HCT116 (cell line): ENCODE results near the gene PPP1R27. TPM values are rescaled to one million over a fixed set of nuclear protein-coding genes. Genes with fewer than 3 reads are reported as not detected.

Source experiments
- ATAC-seq: fragments of 200-7000 bp; cut with Tn5 transposase; 2 replicates; pipeline ENCODE4 v1.9.1; 2020; ENCODE audit warnings: mild to moderate bottlenecking, moderate library complexity
- BruUV-seq: library from RNA; stranded (reverse); fragments of 400-500 nt; replicated peaks from 2 replicates; lab custom pipeline; 2021; lab: Mats Ljungman, UMichigan
- CTCF ChIA-PET: fragments of 300-600 bp; sonication (Branson Sonifier 250); formaldehyde crosslinking; loops from one replicate; lab custom pipeline; 2021; ENCODE audit warnings: antibody characterized with exemption; lab: Charles Lee
- POLR2A ChIA-PET: fragments of 300-600, 350-600 bp; sonication (Branson Sonifier 250); formaldehyde crosslinking; loops from one replicate; lab custom pipeline; 2021; ENCODE audit warnings: antibody characterized with exemption; lab: Charles Lee
- RAD21 ChIA-PET, 2 experiments: fragments of 300-600 bp; sonication (Branson Sonifier 250); formaldehyde crosslinking; loops; one replicate each; lab custom pipeline; 2023; ENCODE audit warnings: low total read pairs in 2 of 2; ENCODE audit not compliant: uncharacterized antibody in 2 of 2, unreplicated experiment in 2 of 2, low non-redundant PET in 1 of 2; lab: Charles Lee
- DNase-seq: peaks from one replicate; pipeline ENCODE4 v3.0.0-alpha.2; 2010; ENCODE audit warnings: low read depth, low spot score
- H2AFZ ChIP-seq: fragments of 200-600 bp; shearing (Covaris generic), sonication (generic); 2 replicates; pipeline ENCODE4 v1.6.1; 2017; ENCODE audit warnings: low read depth, mixed run types, mixed read lengths, antibody characterized with exemption, low read length; ENCODE audit not compliant: poor library complexity, severe bottlenecking
- H3K27ac ChIP-seq: 2 replicates; pipeline ENCODE4 v1.5.1; 2012; ENCODE audit warnings: low read depth, low read length
- H3K27me3 ChIP-seq: fragments of 200-600 bp; sonication (generic); 2 replicates; pipeline ENCODE4 v1.6.1; 2016; ENCODE audit warnings: mixed run types, low read length, mixed read lengths; ENCODE audit not compliant: insufficient read depth
- H3K36me3 ChIP-seq, 2 experiments: fragments of 200-500 bp in 1 of 2; fragments of 200-600 bp in 1 of 2; sonication (Bioruptor generic) in 1 of 2; sonication (generic) in 1 of 2; 2 replicates each; pipeline versions ENCODE4 v1.5.1 to v1.6.1; 2014 to 2016; ENCODE audit warnings: low read length in 2 of 2, inconsistent platforms in 1 of 2, mixed read lengths in 1 of 2, mixed run types in 1 of 2; ENCODE audit not compliant: insufficient read depth in 2 of 2, control insufficient read depth in 1 of 2
- H3K4me1 ChIP-seq, 2 experiments: fragments of 200-600 bp in 1 of 2; sonication (generic) in 1 of 2; 2 replicates each; pipeline versions ENCODE4 v1.5.1 to v1.6.1; 2012 to 2017; ENCODE audit warnings: low read length in 2 of 2, inconsistent platforms in 1 of 2, mild to moderate bottlenecking in 1 of 2, mixed read lengths in 1 of 2, mixed run types in 1 of 2, moderate library complexity in 1 of 2; ENCODE audit not compliant: insufficient read depth in 2 of 2, control insufficient read depth in 1 of 2
- H3K4me2 ChIP-seq: fragments of 200-600 bp; sonication (generic); 2 replicates; pipeline ENCODE4 v1.6.1; 2017; ENCODE audit warnings: mixed run types, low read length, mixed read lengths
- H3K4me3 ChIP-seq, 2 experiments: fragments of 200-600 bp in 1 of 2; sonication (generic) in 1 of 2; replicated peaks in 1 of 2; 2 replicates each; pipeline ENCODE4 v1.5.1; 2011 to 2016; ENCODE audit warnings: low read length in 2 of 2, control low read depth in 1 of 2, low read depth in 1 of 2, mild to moderate bottlenecking in 1 of 2, mixed read lengths in 1 of 2, mixed run types in 1 of 2
- H3K79me2 ChIP-seq: fragments of 200-600 bp; sonication (generic); 2 replicates; pipeline ENCODE4 v1.6.1; 2017; ENCODE audit warnings: mild to moderate bottlenecking, mixed run types, low read length, moderate library complexity, mixed read lengths; ENCODE audit not compliant: insufficient read depth
- H3K9ac ChIP-seq: fragments of 200-600 bp; sonication (generic); 2 replicates; pipeline ENCODE4 v1.6.1; 2016; ENCODE audit warnings: low read length, mixed read lengths
- H3K9me2 ChIP-seq: fragments of 200-600 bp; sonication (generic), shearing (Covaris generic); 2 replicates; pipeline ENCODE4 v1.6.1; 2017; ENCODE audit warnings: mixed run types, mild to moderate bottlenecking, moderate library complexity; ENCODE audit not compliant: insufficient read depth
- H3K9me3 ChIP-seq, 2 experiments: fragments of 200-500 bp in 1 of 2; fragments of 200-600 bp in 1 of 2; sonication (Bioruptor generic) in 1 of 2; sonication (generic) in 1 of 2; 2 replicates each; pipeline ENCODE4 v1.6.1; 2014 to 2017; ENCODE audit warnings: low read length in 2 of 2, mixed read lengths in 2 of 2, inconsistent platforms in 1 of 2, low read depth in 1 of 2, mild to moderate bottlenecking in 1 of 2, mixed run types in 1 of 2, moderate library complexity in 1 of 2; ENCODE audit not compliant: control insufficient read depth in 1 of 2, insufficient read depth in 1 of 2
- H4K20me1 ChIP-seq: fragments of 200-600 bp; sonication (generic), shearing (Covaris generic); 2 replicates; pipeline ENCODE4 v1.6.1; 2017; ENCODE audit warnings: mixed run types, mild to moderate bottlenecking, moderate library complexity; ENCODE audit not compliant: insufficient read depth
- CBX3 ChIP-seq: IDR thresholded peaks from 2 replicates; pipeline ENCODE4 v1.6.1; 2012; ENCODE audit warnings: low read depth
- CEBPB ChIP-seq: IDR thresholded peaks from 2 replicates; pipeline ENCODE4 v1.6.1; 2012; ENCODE audit warnings: low read depth
- EGR1 ChIP-seq: IDR thresholded peaks from 2 replicates; pipeline ENCODE4 v1.6.1; 2012; ENCODE audit warnings: low read depth
- EZH2 ChIP-seq: fragments of 200-600 bp; sonication (generic); IDR thresholded peaks from 2 replicates; pipeline ENCODE4 v1.6.1; 2017; ENCODE audit warnings: antibody characterized with exemption, mixed run types
- EZH2phosphoT487 ChIP-seq: fragments of 200-600 bp; IDR thresholded peaks from 2 replicates; pipeline ENCODE4 v1.6.1; 2018; ENCODE audit warnings: antibody characterized with exemption, borderline replicate concordance
- JUND ChIP-seq: IDR thresholded peaks from 2 replicates; pipeline ENCODE4 v1.6.1; 2012
- POLR2AphosphoS5 ChIP-seq: IDR thresholded peaks from 2 replicates; pipeline ENCODE4 v1.6.1; 2011; ENCODE audit warnings: mild to moderate bottlenecking, low read depth, low read length, moderate library complexity
- SP1 ChIP-seq: IDR thresholded peaks from 2 replicates; pipeline ENCODE4 v1.6.1; 2012; ENCODE audit warnings: low read depth
- TCF7L2 ChIP-seq: IDR thresholded peaks from 2 replicates; pipeline ENCODE4 v1.7.0; 2011; ENCODE audit warnings: borderline replicate concordance, inconsistent platforms; ENCODE audit not compliant: insufficient read depth, insufficient read length; ENCODE audit errors: extremely low read depth
- intact Hi-C: fragments of 100-400 bp; cut with micrococcal nuclease; formaldehyde crosslinking; loops from 2 replicates; pipeline ENCODE4 v1.10.0; 2022
- total RNA-seq: library from RNA; stranded (reverse); gene quantifications from one replicate; pipeline ENCODE4 v1.2.1, GENCODE V29; 2021; ENCODE audit not compliant: unreplicated experiment
- TF ChIP-seq, protein P1 (sequence below): IDR thresholded peaks from 2 replicates; pipeline ENCODE4 v1.6.1; 2012
- TF ChIP-seq, protein P2 (sequence below): IDR thresholded peaks from 2 replicates; pipeline ENCODE4 v1.6.1; 2011; ENCODE audit warnings: mild to moderate bottlenecking, low read length, moderate library complexity; ENCODE audit not compliant: insufficient replicate concordance; ENCODE audit errors: extremely low read depth
- TF ChIP-seq, protein P3 (sequence below): IDR thresholded peaks from 2 replicates; pipeline ENCODE4 v1.6.1; 2012

Gene PPP1R27
- total RNA-seq, 1 experiment from 2014 or later = not detected

DNA sequence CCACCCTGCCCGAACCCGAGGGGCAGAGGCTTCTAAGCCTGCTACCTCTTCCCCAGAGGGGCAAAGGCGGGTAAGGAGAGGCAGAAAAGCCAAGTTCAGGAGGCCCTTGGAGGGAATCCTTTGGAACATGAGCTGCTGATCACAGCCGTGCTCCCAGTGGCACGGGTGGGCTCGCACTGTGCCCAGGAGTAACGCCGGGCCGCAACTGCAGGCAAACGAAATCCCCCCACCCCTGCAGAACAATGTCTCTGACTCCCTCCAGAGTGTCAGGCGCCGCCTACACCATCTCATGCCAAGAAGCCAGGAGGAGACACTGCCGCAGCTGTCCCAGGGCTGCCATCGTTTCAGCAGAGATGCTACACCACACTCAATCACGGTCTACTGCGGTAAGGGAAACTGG is 16.6 kb upstream of the PPP1R27 start:
- Histone ChIP-seq H3K79me2 (peaks cover 61% of the 10 kb centered on the region), H3K4me2 (no peak overlapping the region), H4K20me1 (no peaks in the 10 kb centered on the region), H3K27me3 (no peaks in the 10 kb centered on the region), H3K36me3 (peaks cover 66 to 72% of the 10 kb centered on the region in 2 experiments), H2AFZ (no peak overlapping the region), H3K9me3 (no peaks in the 10 kb centered on the region), H3K9me2 (no peaks in the 10 kb centered on the region), H3K4me1 (no peaks in the 10 kb centered on the region), H3K27ac (no peak overlapping the region; the same call in 1 of the 2 replicates), H3K4me3 (no peak overlapping the region), H3K9ac (no peak overlapping the region)
- intact Hi-C loops = no loop called here
- ChIA-PET RAD21 (no interaction called here), CTCF (no interaction called here), POLR2A (no interaction called here)
- DNase-seq = no peak
- TF ChIP-seq POLR2AphosphoS5 = no peak
- TF ChIP-seq EZH2phosphoT487 = no peak
- TF ChIP-seq EZH2 = no peak
- no peak for TF ChIP-seq SP1
- TF ChIP-seq, protein P1, sequence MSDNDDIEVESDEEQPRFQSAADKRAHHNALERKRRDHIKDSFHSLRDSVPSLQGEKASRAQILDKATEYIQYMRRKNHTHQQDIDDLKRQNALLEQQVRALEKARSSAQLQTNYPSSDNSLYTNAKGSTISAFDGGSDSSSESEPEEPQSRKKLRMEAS = no peak
- TF ChIP-seq EGR1 = no peak
- TF ChIP-seq TCF7L2 = no peak
- TF ChIP-seq, protein P2, sequence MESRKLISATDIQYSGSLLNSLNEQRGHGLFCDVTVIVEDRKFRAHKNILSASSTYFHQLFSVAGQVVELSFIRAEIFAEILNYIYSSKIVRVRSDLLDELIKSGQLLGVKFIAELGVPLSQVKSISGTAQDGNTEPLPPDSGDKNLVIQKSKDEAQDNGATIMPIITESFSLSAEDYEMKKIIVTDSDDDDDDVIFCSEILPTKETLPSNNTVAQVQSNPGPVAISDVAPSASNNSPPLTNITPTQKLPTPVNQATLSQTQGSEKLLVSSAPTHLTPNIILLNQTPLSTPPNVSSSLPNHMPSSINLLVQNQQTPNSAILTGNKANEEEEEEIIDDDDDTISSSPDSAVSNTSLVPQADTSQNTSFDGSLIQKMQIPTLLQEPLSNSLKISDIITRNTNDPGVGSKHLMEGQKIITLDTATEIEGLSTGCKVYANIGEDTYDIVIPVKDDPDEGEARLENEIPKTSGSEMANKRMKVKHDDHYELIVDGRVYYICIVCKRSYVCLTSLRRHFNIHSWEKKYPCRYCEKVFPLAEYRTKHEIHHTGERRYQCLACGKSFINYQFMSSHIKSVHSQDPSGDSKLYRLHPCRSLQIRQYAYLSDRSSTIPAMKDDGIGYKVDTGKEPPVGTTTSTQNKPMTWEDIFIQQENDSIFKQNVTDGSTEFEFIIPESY = no peak
- TF ChIP-seq JUND = no peak
- no peak for TF ChIP-seq CBX3
- TF ChIP-seq, protein P3, sequence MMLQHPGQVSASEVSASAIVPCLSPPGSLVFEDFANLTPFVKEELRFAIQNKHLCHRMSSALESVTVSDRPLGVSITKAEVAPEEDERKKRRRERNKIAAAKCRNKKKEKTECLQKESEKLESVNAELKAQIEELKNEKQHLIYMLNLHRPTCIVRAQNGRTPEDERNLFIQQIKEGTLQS = no peak
- no peak for TF ChIP-seq CEBPB
- no peak for ATAC-seq
- BruUV-seq = no TSS peak
